ENCODE data around the gene CEP83.

CEP83 gene

DNA sequence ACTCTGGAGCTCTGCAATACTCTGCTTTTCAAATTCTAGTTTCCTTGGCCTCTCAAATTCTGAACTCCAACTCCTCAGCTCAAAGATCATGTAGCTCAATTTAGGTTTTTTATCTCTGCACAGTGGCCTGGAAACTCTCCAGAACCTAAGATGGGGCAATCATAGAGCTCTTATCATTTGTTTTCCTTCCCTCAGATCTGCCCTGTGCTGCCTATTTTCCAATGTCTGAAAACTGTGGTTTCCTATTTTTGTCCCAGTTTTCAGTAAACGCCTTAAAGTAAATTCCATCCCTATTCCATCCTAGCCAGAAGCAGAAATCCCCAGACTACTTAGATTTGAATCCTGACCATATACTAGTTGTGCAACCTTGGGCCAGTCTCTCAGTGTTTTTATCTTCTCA is 73.2 kb downstream of the CEP83 start:
- no peaks in the 10 kb centered on the region for H3K4me1 ChIP-seq (ENCODE audit: control insufficient read depth in 2 of 2, insufficient read depth in 2 of 2, low read length in 2 of 2)
- H3K9ac ChIP-seq (ENCODE audit: low read depth in 1 of 2, low read length in 2 of 2), result no peak overlapping the region
- no peak overlapping the region for H3K27ac ChIP-seq (ENCODE audit: low read depth in 2 of 2, low read length in 2 of 2)
- peaks cover 5 to 6% of the 10 kb centered on the region in 2 donors for H3K36me3 ChIP-seq (ENCODE audit: control insufficient read depth in 2 of 2, insufficient read depth in 2 of 2, low read length in 2 of 2)
- H3K27me3 ChIP-seq (ENCODE audit: control insufficient read depth in 2 of 2, insufficient read depth in 2 of 2, low read length in 2 of 2), result no peaks in the 10 kb centered on the region
- no peaks in the 10 kb centered on the region for H3K9me3 ChIP-seq (ENCODE audit: control insufficient read depth in 2 of 2, low read length in 2 of 2)
- no peak overlapping the region for H3K4me3 ChIP-seq (ENCODE audit: low read length in 2 of 2)

DNA sequence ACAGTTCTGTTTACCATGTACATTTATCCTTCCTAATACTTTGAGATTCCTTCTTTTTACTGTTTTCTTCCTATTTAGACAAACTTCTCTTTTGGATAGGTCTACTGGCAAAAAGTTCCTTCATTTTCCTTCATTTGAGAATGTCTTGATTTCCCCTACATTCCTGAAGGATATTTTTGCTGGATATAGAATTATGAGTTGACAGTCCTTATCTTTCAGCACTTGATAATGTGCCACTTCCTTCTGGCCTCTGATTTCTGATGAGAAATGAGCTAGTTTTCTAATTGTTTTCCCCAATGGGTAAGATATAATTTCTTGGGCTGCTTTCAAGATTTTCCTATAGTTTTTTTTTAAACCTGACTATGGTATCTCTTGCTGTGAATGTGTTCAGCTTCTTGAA is 75.6 kb downstream of the CEP83 start:
- H3K27ac ChIP-seq (ENCODE audit: low read depth in 2 of 2, low read length in 2 of 2), result no peak overlapping the region

DNA sequence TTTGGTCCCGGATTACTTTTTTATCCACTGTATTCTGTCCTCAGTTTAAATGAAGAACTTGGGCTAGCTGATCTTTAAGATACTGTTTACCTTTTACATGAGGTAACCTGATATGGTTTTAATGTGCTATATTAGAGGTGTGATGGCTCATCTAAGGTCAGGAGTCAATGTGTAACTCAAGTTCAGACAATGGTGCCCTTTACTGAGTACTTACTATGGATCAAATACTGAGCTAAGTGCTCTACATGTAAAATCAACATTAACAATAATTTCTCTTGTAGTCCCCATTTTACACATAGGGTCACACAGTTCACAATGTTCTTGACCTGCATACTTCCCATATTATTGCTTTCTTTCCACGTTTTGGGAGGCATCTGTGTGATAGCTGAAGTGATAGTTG is 79.2 kb downstream of the CEP83 start:
- H3K27me3 ChIP-seq (ENCODE audit: control insufficient read depth in 2 of 2, insufficient read depth in 2 of 2, low read length in 2 of 2), result no peaks in the 10 kb centered on the region
- no peak overlapping the region for H3K9ac ChIP-seq (ENCODE audit: low read depth in 1 of 2, low read length in 2 of 2)
- H3K4me1 ChIP-seq (ENCODE audit: control insufficient read depth in 2 of 2, insufficient read depth in 2 of 2, low read length in 2 of 2), result no peaks in the 10 kb centered on the region
- H3K36me3 ChIP-seq (ENCODE audit: control insufficient read depth in 2 of 2, insufficient read depth in 2 of 2, low read length in 2 of 2), result peaks cover 6 to 8% of the 10 kb centered on the region in 2 donors
- H3K9me3 ChIP-seq (ENCODE audit: control insufficient read depth in 2 of 2, low read length in 2 of 2), result no peaks in the 10 kb centered on the region
- H3K27ac ChIP-seq (ENCODE audit: low read depth in 2 of 2, low read length in 2 of 2), result no peak overlapping the region
- no peak overlapping the region for H3K4me3 ChIP-seq (ENCODE audit: low read length in 2 of 2)

More for the DNA sequence above, 75.6 kb downstream of the CEP83 start:
- H3K9ac ChIP-seq (ENCODE audit: low read depth in 1 of 2, low read length in 2 of 2), result no peak overlapping the region
- no peak overlapping the region for H3K4me3 ChIP-seq (ENCODE audit: low read length in 2 of 2)
- no peaks in the 10 kb centered on the region for H3K9me3 ChIP-seq (ENCODE audit: control insufficient read depth in 2 of 2, low read length in 2 of 2)
- H3K4me1 ChIP-seq (ENCODE audit: control insufficient read depth in 2 of 2, insufficient read depth in 2 of 2, low read length in 2 of 2), result no peaks in the 10 kb centered on the region
- H3K27me3 ChIP-seq (ENCODE audit: control insufficient read depth in 2 of 2, insufficient read depth in 2 of 2, low read length in 2 of 2), result no peaks in the 10 kb centered on the region
- peaks cover 5 to 6% of the 10 kb centered on the region in 2 donors for H3K36me3 ChIP-seq (ENCODE audit: control insufficient read depth in 2 of 2, insufficient read depth in 2 of 2, low read length in 2 of 2)

DNA sequence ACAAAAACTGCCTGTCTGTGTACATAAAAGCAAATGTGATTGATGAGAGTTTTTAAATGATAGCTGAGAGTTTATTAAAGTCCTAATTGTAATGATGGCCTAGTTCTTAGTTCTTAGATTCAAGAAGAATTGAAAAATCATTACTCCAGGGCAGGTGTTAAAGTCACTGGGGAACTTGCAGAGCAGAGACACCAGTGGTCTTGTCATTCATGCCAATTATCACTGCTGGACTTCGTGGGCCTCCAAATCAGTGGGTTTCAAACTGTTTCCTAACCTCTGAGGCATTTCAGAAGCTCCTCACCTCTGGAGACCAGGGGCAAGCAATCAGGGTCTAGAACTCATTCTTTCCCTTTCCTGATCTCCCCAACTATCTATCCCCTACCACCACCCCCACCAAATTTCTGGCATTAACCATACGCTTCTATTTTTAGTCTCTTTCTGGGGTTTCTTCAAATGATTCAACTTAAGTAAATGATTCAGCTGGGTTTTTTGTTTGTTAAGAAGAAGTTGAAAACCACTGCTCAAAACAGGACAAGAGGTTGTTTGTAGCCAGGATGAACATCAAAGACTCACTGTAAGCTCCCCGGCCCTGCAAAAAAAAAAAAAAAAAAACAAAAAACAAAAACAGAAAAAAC is 80.1 kb downstream of the CEP83 start:
- Histone ChIP-seq H3K9ac (ENCODE audit: low read depth in 1 of 2, low read length in 2 of 2) (no peak overlapping the region), H3K9me3 (ENCODE audit: control insufficient read depth in 2 of 2, low read length in 2 of 2) (no peaks in the 10 kb centered on the region), H3K27ac (ENCODE audit: low read depth in 2 of 2, low read length in 2 of 2) (no peak overlapping the region), H3K27me3 (ENCODE audit: control insufficient read depth in 2 of 2, insufficient read depth in 2 of 2, low read length in 2 of 2) (no peaks in the 10 kb centered on the region), H3K4me3 (ENCODE audit: low read length in 2 of 2) (no peak overlapping the region), H3K4me1 (ENCODE audit: control insufficient read depth in 2 of 2, insufficient read depth in 2 of 2, low read length in 2 of 2) (no peaks in the 10 kb centered on the region), H3K36me3 (ENCODE audit: control insufficient read depth in 2 of 2, insufficient read depth in 2 of 2, low read length in 2 of 2) (peaks cover 2 to 3% of the 10 kb centered on the region in 2 donors)

DNA sequence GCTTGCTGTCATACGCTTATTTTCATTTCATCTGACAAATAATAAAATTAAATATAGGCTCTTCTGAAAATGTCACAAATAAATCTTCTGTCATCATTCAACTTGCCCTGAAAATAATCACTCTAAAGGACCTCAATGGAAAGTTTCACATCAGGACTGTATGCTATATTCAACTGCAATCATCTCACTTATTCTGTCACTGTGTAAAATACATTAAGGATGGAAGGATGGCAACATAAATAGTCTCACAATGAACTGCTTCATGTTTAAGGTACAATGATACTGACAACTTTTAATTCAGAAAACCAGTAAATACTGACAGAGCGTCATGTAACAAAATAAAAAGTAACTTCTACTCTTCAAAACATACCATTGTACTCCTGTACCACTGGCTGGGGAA is 82.1 kb downstream of the CEP83 start:
- H3K4me1 ChIP-seq (ENCODE audit: control insufficient read depth in 2 of 2, insufficient read depth in 2 of 2, low read length in 2 of 2), result no peaks in the 10 kb centered on the region
- H3K9ac ChIP-seq (ENCODE audit: low read depth in 1 of 2, low read length in 2 of 2), result no peak overlapping the region
- no peak overlapping the region for H3K27ac ChIP-seq (ENCODE audit: low read depth in 2 of 2, low read length in 2 of 2)
- no peaks in the 10 kb centered on the region for H3K27me3 ChIP-seq (ENCODE audit: control insufficient read depth in 2 of 2, insufficient read depth in 2 of 2, low read length in 2 of 2)
- H3K36me3 ChIP-seq (ENCODE audit: control insufficient read depth in 2 of 2, insufficient read depth in 2 of 2, low read length in 2 of 2), result peaks cover 2 to 3% of the 10 kb centered on the region in 2 donors
- H3K4me3 ChIP-seq (ENCODE audit: low read length in 2 of 2), result no peak overlapping the region
- H3K9me3 ChIP-seq (ENCODE audit: control insufficient read depth in 2 of 2, low read length in 2 of 2), result no peaks in the 10 kb centered on the region

DNA sequence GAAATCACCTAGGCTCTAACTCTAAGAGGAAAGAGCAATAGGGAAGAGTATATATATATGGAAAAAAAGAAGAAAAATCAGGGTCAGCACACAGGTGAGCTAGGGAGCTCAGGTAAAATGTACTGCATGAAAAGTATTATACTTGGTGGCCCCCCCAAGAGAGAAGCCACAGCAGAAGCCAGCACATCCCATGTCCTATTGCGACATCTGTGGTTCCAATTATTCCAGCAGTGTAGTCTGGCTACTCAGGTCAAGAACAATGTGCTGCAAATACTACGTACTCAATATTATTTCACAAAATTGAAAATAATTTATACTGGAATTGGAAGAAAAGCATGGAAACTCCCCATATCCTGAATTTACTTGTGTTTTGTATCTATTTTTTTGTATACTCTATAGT is 85.5 kb downstream of the CEP83 start:
- Histone ChIP-seq H3K4me3 (ENCODE audit: low read length in 2 of 2) (no peak overlapping the region), H3K36me3 (ENCODE audit: control insufficient read depth in 2 of 2, insufficient read depth in 2 of 2, low read length in 2 of 2) (peaks cover 2 to 3% of the 10 kb centered on the region in 2 donors), H3K9me3 (ENCODE audit: control insufficient read depth in 2 of 2, low read length in 2 of 2) (no peaks in the 10 kb centered on the region), H3K27me3 (ENCODE audit: control insufficient read depth in 2 of 2, insufficient read depth in 2 of 2, low read length in 2 of 2) (no peaks in the 10 kb centered on the region), H3K27ac (ENCODE audit: low read depth in 2 of 2, low read length in 2 of 2) (no peak overlapping the region), H3K9ac (ENCODE audit: low read depth in 1 of 2, low read length in 2 of 2) (no peak overlapping the region), H3K4me1 (ENCODE audit: control insufficient read depth in 2 of 2, insufficient read depth in 2 of 2, low read length in 2 of 2) (no peaks in the 10 kb centered on the region)

DNA sequence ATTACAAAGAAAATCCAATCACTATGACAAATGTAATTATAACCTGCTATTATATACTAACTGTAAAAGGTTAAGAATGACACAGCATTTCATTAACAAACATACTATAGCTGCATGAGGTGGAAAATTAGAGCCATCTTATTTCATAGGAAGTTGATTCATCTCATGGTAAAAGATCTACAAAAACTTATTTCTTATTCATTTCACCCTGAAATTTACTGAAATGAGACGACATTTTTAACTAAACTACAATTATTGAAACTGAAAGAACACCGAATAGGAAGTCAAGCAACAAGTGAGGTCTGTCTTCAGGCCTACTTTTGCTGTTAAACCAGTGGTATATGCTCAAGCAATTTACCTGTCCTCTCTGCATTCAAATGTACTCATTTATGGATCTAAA is 87.2 kb downstream of the CEP83 start:
- Histone ChIP-seq H3K4me1 (ENCODE audit: control insufficient read depth in 2 of 2, insufficient read depth in 2 of 2, low read length in 2 of 2) (no peaks in the 10 kb centered on the region), H3K9me3 (ENCODE audit: control insufficient read depth in 2 of 2, low read length in 2 of 2) (no peaks in the 10 kb centered on the region), H3K4me3 (ENCODE audit: low read length in 2 of 2) (no peak overlapping the region), H3K27ac (ENCODE audit: low read depth in 2 of 2, low read length in 2 of 2) (no peak overlapping the region), H3K9ac (ENCODE audit: low read depth in 1 of 2, low read length in 2 of 2) (no peak overlapping the region), H3K36me3 (ENCODE audit: control insufficient read depth in 2 of 2, insufficient read depth in 2 of 2, low read length in 2 of 2) (peaks cover 0 to 2% of the 10 kb centered on the region in 2 donors), H3K27me3 (ENCODE audit: control insufficient read depth in 2 of 2, insufficient read depth in 2 of 2, low read length in 2 of 2) (no peaks in the 10 kb centered on the region)

DNA sequence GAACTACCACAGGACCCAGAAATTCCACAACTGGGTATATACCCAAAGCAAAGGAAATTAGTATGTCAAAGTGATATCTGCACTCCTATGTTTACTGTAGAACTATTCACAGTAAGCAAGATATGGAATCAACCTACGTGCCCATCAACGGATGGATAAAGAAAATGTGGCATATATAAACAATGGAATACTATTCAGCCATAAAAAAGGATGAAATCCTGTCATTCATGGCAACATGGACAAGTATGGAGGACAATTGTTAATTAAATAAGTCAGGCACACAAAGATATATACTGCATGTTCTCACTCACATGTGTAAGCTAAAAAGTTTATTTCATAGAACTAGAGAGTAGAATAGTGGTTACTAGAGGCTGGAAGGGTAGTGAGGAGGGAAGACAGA is 97.0 kb downstream of the CEP83 start:
- Histone ChIP-seq H3K36me3 (ENCODE audit: control insufficient read depth in 2 of 2, insufficient read depth in 2 of 2, low read length in 2 of 2) (peaks cover 0 to 4% of the 10 kb centered on the region in 2 donors), H3K9me3 (ENCODE audit: control insufficient read depth in 2 of 2, low read length in 2 of 2) (peaks cover 4% of the 10 kb centered on the region in 2 donors), H3K4me1 (ENCODE audit: control insufficient read depth in 2 of 2, insufficient read depth in 2 of 2, low read length in 2 of 2) (no peaks in the 10 kb centered on the region), H3K9ac (ENCODE audit: low read depth in 1 of 2, low read length in 2 of 2) (no peak overlapping the region), H3K4me3 (ENCODE audit: low read length in 2 of 2) (no peak overlapping the region), H3K27ac (ENCODE audit: low read depth in 2 of 2, low read length in 2 of 2) (no peak overlapping the region), H3K27me3 (ENCODE audit: control insufficient read depth in 2 of 2, insufficient read depth in 2 of 2, low read length in 2 of 2) (no peaks in the 10 kb centered on the region)

DNA sequence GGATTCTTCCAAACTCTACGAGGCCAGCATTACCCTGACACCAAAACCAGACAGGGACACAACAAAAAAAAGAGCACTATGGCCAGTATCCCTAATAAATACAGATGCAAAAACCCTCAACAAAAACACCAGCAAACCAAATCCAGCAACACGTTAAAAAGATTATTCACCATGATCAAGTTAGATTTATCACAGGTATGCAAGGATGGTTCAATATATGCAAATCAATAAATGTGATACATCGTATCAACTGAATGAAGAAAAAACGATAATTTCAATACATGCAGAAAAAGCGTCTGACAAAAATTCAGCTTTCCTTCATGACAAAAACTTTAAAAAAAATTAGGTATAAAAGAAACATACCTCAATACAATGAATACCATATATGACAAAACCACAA is 99.9 kb downstream of the CEP83 start:
- Histone ChIP-seq H3K4me3 (ENCODE audit: low read length in 2 of 2) (no peak overlapping the region), H3K9ac (ENCODE audit: low read depth in 1 of 2, low read length in 2 of 2) (no peak overlapping the region), H3K27me3 (ENCODE audit: control insufficient read depth in 2 of 2, insufficient read depth in 2 of 2, low read length in 2 of 2) (no peaks in the 10 kb centered on the region), H3K27ac (ENCODE audit: low read depth in 2 of 2, low read length in 2 of 2) (no peak overlapping the region), H3K36me3 (ENCODE audit: control insufficient read depth in 2 of 2, insufficient read depth in 2 of 2, low read length in 2 of 2) (peaks cover 0 to 4% of the 10 kb centered on the region in 2 donors), H3K9me3 (ENCODE audit: control insufficient read depth in 2 of 2, low read length in 2 of 2) (peaks cover 4% of the 10 kb centered on the region in 2 donors), H3K4me1 (ENCODE audit: control insufficient read depth in 2 of 2, insufficient read depth in 2 of 2, low read length in 2 of 2) (no peaks in the 10 kb centered on the region)

DNA sequence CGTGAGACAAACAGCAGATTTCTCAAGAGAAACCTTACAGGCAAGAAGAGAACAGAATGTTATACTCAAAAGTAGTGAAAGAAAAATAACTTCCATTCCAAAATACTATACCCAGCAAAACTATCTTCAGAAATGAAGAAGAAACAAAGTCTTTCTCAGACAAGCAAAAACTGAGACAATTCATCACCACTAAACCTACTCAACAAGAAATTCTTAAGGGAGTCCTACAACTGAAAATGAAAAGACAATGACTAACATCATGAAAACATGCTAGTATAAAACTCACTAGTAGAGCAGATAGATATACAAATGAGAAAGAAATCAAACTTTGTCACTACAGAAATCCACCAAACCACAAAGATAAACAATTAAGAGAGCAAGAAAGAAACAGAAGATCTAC is 106.5 kb downstream of the CEP83 start:
- no peaks in the 10 kb centered on the region for H3K4me1 ChIP-seq (ENCODE audit: control insufficient read depth in 2 of 2, insufficient read depth in 2 of 2, low read length in 2 of 2)
- H3K4me3 ChIP-seq (ENCODE audit: low read length in 2 of 2), result no peak overlapping the region
- H3K36me3 ChIP-seq (ENCODE audit: control insufficient read depth in 2 of 2, insufficient read depth in 2 of 2, low read length in 2 of 2), result no peaks in the 10 kb centered on the region
- no peaks in the 10 kb centered on the region for H3K27me3 ChIP-seq (ENCODE audit: control insufficient read depth in 2 of 2, insufficient read depth in 2 of 2, low read length in 2 of 2)
- H3K27ac ChIP-seq (ENCODE audit: low read depth in 2 of 2, low read length in 2 of 2), result no peak overlapping the region
- H3K9ac ChIP-seq (ENCODE audit: low read depth in 1 of 2, low read length in 2 of 2), result no peak overlapping the region
- peaks cover 4 to 12% of the 10 kb centered on the region in 2 donors for H3K9me3 ChIP-seq (ENCODE audit: control insufficient read depth in 2 of 2, low read length in 2 of 2)

DNA sequence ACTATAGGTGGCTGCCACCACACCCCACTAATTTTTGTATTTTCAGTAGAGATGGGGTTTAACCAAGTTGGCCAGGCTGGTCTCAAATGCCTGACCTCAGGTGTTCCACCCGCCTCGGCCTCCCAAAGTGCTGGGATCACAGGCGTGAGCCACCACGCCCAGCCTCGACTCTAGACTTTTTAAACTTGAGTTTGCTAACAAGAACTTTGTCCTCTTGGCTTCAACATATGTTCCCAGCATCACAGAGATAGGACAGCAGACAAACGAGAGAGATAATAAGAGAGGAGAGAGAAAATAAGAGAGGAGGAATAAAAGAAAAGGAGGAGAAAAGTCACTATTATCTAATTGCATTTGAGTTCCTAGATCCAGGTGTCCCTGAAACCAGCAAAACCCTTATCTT is 119.1 kb downstream of the CEP83 start:
- H3K27ac ChIP-seq (ENCODE audit: low read depth in 2 of 2, low read length in 2 of 2), result no peak overlapping the region
- no peaks in the 10 kb centered on the region for H3K36me3 ChIP-seq (ENCODE audit: control insufficient read depth in 2 of 2, insufficient read depth in 2 of 2, low read length in 2 of 2)
- H3K4me1 ChIP-seq (ENCODE audit: control insufficient read depth in 2 of 2, insufficient read depth in 2 of 2, low read length in 2 of 2), result no peaks in the 10 kb centered on the region
- no peak overlapping the region for H3K4me3 ChIP-seq (ENCODE audit: low read length in 2 of 2)
- H3K9me3 ChIP-seq (ENCODE audit: control insufficient read depth in 2 of 2, low read length in 2 of 2), result no peaks in the 10 kb centered on the region
- no peaks in the 10 kb centered on the region for H3K27me3 ChIP-seq (ENCODE audit: control insufficient read depth in 2 of 2, insufficient read depth in 2 of 2, low read length in 2 of 2)
- H3K9ac ChIP-seq (ENCODE audit: low read depth in 1 of 2, low read length in 2 of 2), result no peak overlapping the region

All from mucosa of rectum (tissue), 2 donors.